Motor neuron (in vitro differentiated cells): ENCODE data around the gene CDT1. TPM values are rescaled to one million over a fixed set of nuclear protein-coding genes. Genes with fewer than 3 reads are reported as not detected.

Experiments used
- ATAC-seq, 8 experiments: fragments of 200-7000 bp; cut with Tn5 transposase; replicated peaks in 6 of 8; 2 replicates each; pipeline ENCODE4 v1.8.0; 2021; ENCODE audit warnings: mild to moderate bottlenecking in 8 of 8, moderate library complexity in 8 of 8
- H3K27ac ChIP-seq, 2 donors: fragments of 250-450 bp; sonication (Bioruptor Pico); 2 replicates each; pipeline ENCODE4 v1.9.0; 2021; ENCODE audit warnings: antibody characterized with exemption in 2 of 2, mild to moderate bottlenecking in 2 of 2, moderate library complexity in 1 of 2
- H3K4me1 ChIP-seq, 2 donors: fragments of 250-450 bp; sonication (Bioruptor Pico); replicated peaks in 1 of 2; 2 replicates each; pipeline ENCODE4 v1.6.1; 2021; ENCODE audit warnings: antibody characterized with exemption in 2 of 2, mild to moderate bottlenecking in 2 of 2, moderate library complexity in 1 of 2
- H3K4me3 ChIP-seq, 5 donors: fragments of 250-450 bp; sonication (Bioruptor Pico); 2 replicates each; pipeline ENCODE4 v1.9.0; 2021; ENCODE audit warnings: antibody characterized with exemption in 5 of 5, mild to moderate bottlenecking in 5 of 5, moderate library complexity in 4 of 5
- WGBS, 10 experiments: fragments of 450-650 bp; shearing (Covaris generic); methylation state at CpG; one replicate each; pipeline ENCODE4 v1.0.0; 2022; 5-methylcytosine and 5-hydroxymethylcytosine counted together
- in situ Hi-C, 9 experiments: fragments of 400-800 bp; cut with MboI; loops; one replicate each; pipeline ENCODE4 v1.15.0; 2021; ENCODE audit warnings: low sequenced_read_pairs in 9 of 9, low pct_unique_long_range_greater_than_20kb in 2 of 9; ENCODE audit not compliant: unreplicated experiment in 9 of 9
- total RNA-seq, 8 experiments: library from RNA; unstranded; fragments of 300-600 nt; gene quantifications; 2 replicates each; pipeline versions ENCODE4 v1.2.3 to v1.2.4, GENCODE V29; 2022

CDT1 gene
- total RNA-seq, 8 experiments from 2014 or later: 0.71 to 18.2 (median 3.9) TPM

DNA sequence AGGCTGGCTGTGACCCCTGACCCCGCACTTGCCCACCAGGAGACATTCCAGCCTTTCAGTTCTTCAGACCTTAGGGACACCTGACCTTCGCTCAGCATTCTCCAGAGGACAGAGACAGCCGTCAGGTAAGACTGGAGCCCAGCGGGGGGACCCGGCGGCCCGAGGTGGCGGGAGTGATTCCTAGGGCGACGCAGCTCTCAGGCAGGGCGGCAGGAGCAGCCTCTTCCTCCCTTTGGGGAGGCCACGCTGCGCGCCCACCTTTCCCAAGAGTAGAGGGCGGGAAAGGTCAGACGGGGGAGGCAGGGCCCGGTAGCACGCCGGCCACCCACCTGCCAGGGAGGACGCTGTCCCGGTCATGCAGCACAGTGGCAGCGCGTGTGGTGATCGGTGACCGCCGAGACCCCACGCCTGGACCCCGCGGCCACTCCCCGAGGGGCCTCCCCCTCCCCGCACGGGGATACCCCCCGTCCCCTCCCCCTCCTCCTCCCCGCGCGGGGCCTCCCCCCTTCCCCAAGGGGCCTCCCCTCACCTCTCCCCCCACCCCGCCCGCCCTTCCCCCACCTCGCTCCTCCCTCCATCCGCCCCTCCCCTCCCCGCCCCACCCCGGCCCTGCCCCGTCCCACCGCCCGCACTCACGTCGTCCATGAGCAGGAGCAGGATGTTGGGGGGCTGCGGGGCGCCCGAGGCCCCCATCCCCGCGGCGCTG lies 52.7 kb downstream of the CDT1 start:
- H3K27ac ChIP-seq: peak overlapping the region in 1 of 2 donors; percentile 57
- peak in 7 of 8 experiments; percentile 4 to 62 (median 56) for ATAC-seq
- WGBS, 10 experiments: 27 to 40% methylated on average over 3 to 7 of the region's 53 CpGs; no CpG with 5 or more reads in 8 of the 10 experiments
- in situ Hi-C loops: loop anchor here in 1 of 9 experiments (10.0 kb wide), 1 partner anchor 59 kb away; no protein-coding TSS in a partner anchor
- H3K4me3 ChIP-seq: peak overlapping the region; percentile 34 to 79 (median 74)
- H3K4me1 ChIP-seq: peaks cover 11 to 29% of the 10 kb centered on the region in 2 donors

DNA sequence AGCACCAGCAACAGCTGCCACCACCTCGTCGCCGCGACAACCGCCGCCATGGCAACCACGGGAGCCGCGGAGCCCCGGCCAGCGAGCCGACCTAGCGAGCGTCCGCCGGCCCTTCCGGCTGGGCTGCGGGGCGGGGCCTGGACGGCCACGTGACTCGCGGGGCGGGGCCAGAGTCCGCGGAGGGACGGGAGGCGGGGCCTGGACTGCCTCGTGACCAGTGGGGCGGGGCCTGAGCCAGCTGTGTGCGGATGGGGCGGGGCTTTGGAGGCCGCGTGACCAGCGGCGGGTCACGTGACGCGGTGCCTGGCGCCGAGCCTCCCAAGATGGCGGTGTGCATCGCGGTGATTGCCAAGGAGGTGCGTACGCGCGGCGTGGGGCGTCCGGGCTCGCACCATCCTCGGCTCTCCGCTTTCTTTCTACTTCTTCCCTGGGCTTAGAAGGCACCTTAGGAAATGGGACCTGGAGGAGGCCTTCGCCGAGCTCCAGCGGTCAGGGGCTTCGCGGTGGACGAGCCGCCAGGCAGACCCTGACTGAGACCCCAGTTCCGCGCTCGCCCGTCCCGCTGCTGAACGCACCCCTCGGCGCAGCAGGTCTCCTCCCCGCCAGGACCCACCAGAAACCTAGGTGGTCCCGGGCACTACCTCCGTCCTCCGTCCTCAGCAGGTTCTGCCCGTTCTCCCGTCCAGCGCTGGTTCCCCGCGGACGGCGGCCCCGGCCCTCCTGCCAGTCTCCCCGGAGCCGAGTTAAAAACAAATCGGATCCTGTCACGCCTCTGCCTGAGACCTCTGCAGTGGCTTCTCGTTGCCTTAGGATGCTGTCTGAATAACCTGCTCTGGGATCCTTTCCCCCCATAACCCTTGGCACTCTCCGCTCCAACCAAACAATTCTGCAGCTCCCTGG lies 53.5 kb downstream of the CDT1 start, which contains the start of the genes GALNS and TRAPPC2L:
Gene GALNS, minus strand, starts transcription at position 120 of the 900 bp plus-strand sequence. Its CDS starts 70 bp downstream, at position 50.
Gene TRAPPC2L, plus strand, starts transcription at position 300 of the 900 bp plus-strand sequence. Its CDS starts 24 bp downstream, at position 324.
- peak within 1 kb of the TSS in 1 of 2 donors; percentile 73 for H3K27ac ChIP-seq
- WGBS, 10 experiments: 4 to 6% methylated on average over 2 to 13 of the region's 87 CpGs; no CpG with 5 or more reads in 8 of the 10 experiments
- in situ Hi-C loops: loop anchor here in 1 of 9 experiments (10.0 kb wide), 1 partner anchor 58 kb away; no protein-coding TSS in a partner anchor
- peaks cover 11 to 29% of the 10 kb centered on the region in 2 donors for H3K4me1 ChIP-seq
- peak; percentile 72 to 93 (median 88) for ATAC-seq
- peak within 1 kb of the TSS; percentile 61 to 79 (median 74) for H3K4me3 ChIP-seq

DNA sequence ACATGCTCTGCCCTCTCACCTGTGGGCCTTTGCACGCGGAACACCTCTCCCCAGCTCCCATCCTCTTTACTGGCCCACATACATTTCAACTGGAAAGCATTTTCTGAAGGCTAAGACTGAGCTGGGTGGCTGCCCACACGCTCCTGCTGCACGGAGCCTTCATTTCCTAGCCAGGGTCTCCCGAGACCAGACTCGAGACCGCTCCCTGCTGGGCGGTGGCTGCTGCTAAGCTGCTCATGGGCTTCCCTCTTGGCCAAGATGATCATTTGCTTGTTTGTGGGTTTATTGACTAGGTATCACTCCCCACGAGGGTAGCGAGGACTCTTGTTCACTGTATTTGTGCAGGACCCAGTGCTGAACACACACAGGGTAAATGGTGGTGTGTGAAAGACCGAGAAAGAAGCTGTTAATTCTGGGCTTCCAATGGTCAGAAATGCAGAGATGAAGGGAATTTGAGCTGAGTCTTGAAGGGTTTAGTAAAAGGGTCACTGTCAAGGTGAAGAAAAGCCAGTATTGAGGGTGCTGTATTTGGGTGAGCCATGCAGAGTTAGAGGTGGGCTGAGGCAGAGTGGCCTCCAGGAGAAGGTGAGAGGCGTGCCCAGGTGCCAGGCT lies 54.2 kb downstream of the CDT1 start:
- H3K27ac ChIP-seq: no peak overlapping the region

More for the DNA sequence above, 54.2 kb downstream of the CDT1 start:
- H3K4me1 ChIP-seq: peaks cover 11 to 26% of the 10 kb centered on the region in 2 donors
- peak; percentile 13 to 75 (median 35) for ATAC-seq
- 0 to 100% (median 8%) methylated on average over 1 to 9 of the region's 12 CpGs; no CpG with 5 or more reads in 2 of the 10 experiments for WGBS, 10 experiments
- in situ Hi-C loops: loop anchor here in 1 of 9 experiments (10.0 kb wide), 1 partner anchor 57 kb away; no protein-coding TSS in a partner anchor
- H3K4me3 ChIP-seq: peak overlapping the region; percentile 61 to 79 (median 74)

Other genes starting within 250 kb of the CDT1 start
- 10 to 100 TPM; 13.9 to 36.9 (median 18.4) TPM for gene ZC3H18, start 233.4 kb upstream of the CDT1 start, total RNA-seq
- gene IL17C, start 165.2 kb upstream of the CDT1 start, total RNA-seq: 1 to 10 TPM in 1 of 8 experiments, under 1 TPM in 4, not detected in 3; 0.16 to 1.2 (median 0.41) TPM
- gene CYBA, start 152.7 kb upstream of the CDT1 start, total RNA-seq: 100 to 1,000 TPM in 2 of 8 experiments, 10 to 100 TPM in 2, 1 to 10 TPM in 4; 3.0 to 203 (median 10.3) TPM
- 100 to 1,000 TPM in 2 of 8 experiments, 10 to 100 TPM in 6; 41.7 to 108 (median 88.2) TPM for gene MVD, start 140.7 kb upstream of the CDT1 start, total RNA-seq
- 1 to 10 TPM; 1.3 to 4.3 (median 2.4) TPM for gene SNAI3, start 117.3 kb upstream of the CDT1 start, total RNA-seq
- 10 to 100 TPM in 6 of 8 experiments, 1 to 10 TPM in 2; 6.1 to 15.9 (median 13.0) TPM for gene RNF166, start 97.4 kb upstream of the CDT1 start, total RNA-seq
- gene CTU2, start 97.3 kb upstream of the CDT1 start, total RNA-seq: 10 to 100 TPM; 10.5 to 24.1 (median 17.1) TPM
- 100 to 1,000 TPM in 3 of 8 experiments, 10 to 100 TPM in 1, 1 to 10 TPM in 4; 2.2 to 163 (median 22.9) TPM for gene PIEZO1, start 18.6 kb upstream of the CDT1 start, total RNA-seq
- 100 to 1,000 TPM in 3 of 8 experiments, 10 to 100 TPM in 5; 30.2 to 241 (median 65.9) TPM for gene APRT, start 8.1 kb downstream of the CDT1 start, total RNA-seq
- 10 to 100 TPM in 5 of 8 experiments, 1 to 10 TPM in 3; 4.9 to 45.6 (median 17.4) TPM for gene GALNS, start 53.2 kb downstream of the CDT1 start, total RNA-seq
- gene TRAPPC2L, start 53.3 kb downstream of the CDT1 start, total RNA-seq: 10 to 100 TPM; 31.5 to 93.6 (median 52.3) TPM
- gene PABPN1L, start 62.9 kb downstream of the CDT1 start, total RNA-seq: under 1 TPM in 4 of 8 experiments, not detected in 4; 0.14 to 0.80 (median 0.48) TPM
- 1 to 10 TPM in 6 of 8 experiments, under 1 TPM in 2; 0.41 to 3.4 (median 1.2) TPM for gene CBFA2T3, start 173.4 kb downstream of the CDT1 start, total RNA-seq